ENCODE data around the gene GRIK3. TPM values are rescaled to one million over a fixed set of nuclear protein-coding genes. Genes with fewer than 3 reads are reported as not detected.

The GRIK3 gene
- total and polyA plus RNA-seq, 4 experiments from 2014 or later: not detected

- no peak overlapping the region for H3K27ac Mint-ChIP-seq
- H3K36me3 ChIP-seq (ENCODE audit: insufficient read depth, low read length): no peaks in the 10 kb centered on the region
- no peak overlapping the region for H3K4me3 Mint-ChIP-seq
- H3K4me1 ChIP-seq (ENCODE audit: insufficient read depth, low read length): no peaks in the 10 kb centered on the region
- no peak overlapping the region for H3K27ac ChIP-seq (ENCODE audit: low read depth, low read length)
- peaks cover 0 to 3% (median under 1%) of the 10 kb centered on the region in 8 donors for H3K9me3 Mint-ChIP-seq
- H3K4me1 Mint-ChIP-seq: no peaks in the 10 kb centered on the region
- no peaks in the 10 kb centered on the region for H3K9me3 ChIP-seq (ENCODE audit: control insufficient read depth in 1 of 2, low read length in 2 of 2)
- intact Hi-C loops (cut with micrococcal nuclease): no loop called here
- no peaks in the 10 kb centered on the region for H3K36me3 Mint-ChIP-seq
- H3K27me3 Mint-ChIP-seq: peaks cover 7 to 37% of the 10 kb centered on the region in 2 donors
- ChIA-PET POLR2A (ENCODE audit: partially characterized antibody) (no interaction called here), CTCF (ENCODE audit: partially characterized antibody) (no interaction called here)
- no peak overlapping the region for H3K4me3 ChIP-seq (ENCODE audit: low read length in 2 of 2)
- no peak for DNase-seq
- H3K27me3 ChIP-seq (ENCODE audit: insufficient read depth, low read length): no peaks in the 10 kb centered on the region
Observed at GRCh38 chr1:36981126-36981525, 53.2 kb downstream of the GRIK3 start.

DNA sequence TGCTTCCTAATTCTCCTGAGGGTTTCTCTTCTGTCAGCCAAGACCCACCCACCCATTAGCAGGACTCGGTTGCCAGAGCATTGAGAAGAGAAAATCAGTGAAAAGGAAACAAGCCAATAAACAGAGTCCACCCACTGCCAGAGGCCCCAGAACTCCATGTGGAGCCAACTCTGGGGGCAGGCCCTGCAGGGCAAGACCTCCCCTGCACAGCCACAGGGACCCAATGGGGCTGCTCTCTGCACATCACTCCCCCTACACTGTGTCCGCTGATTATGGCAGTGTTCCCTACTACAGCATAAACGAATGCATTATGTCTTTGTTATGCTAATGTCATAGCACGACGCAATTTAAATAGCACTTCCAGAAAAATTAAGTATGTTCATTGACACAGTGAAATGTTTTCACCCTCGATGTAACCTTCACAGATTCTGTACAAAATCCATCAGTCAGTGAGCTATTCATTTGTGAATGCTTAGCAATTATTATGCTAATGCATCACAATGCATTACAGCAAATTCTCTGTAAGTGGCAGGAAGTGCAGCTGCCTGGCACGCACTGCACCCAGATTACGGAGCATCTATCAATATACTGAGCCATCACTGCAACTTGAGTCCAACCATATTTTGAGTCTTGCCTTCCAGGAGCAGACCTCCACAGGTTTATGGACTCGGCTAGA, 56.4 kb downstream of the GRIK3 start:
- ChIA-PET POLR2A (ENCODE audit: partially characterized antibody) (no interaction called here), CTCF (ENCODE audit: partially characterized antibody) (no interaction called here)
- Histone ChIP-seq H3K27ac (ENCODE audit: low read depth, low read length) (no peak overlapping the region), H3K4me1 (ENCODE audit: insufficient read depth, low read length) (no peaks in the 10 kb centered on the region), H3K9me3 (ENCODE audit: control insufficient read depth in 1 of 2, low read length in 2 of 2) (no peaks in the 10 kb centered on the region), H3K4me3 (ENCODE audit: low read length in 2 of 2) (no peak overlapping the region), H3K36me3 (ENCODE audit: insufficient read depth, low read length) (no peaks in the 10 kb centered on the region), H3K27me3 (ENCODE audit: insufficient read depth, low read length) (no peaks in the 10 kb centered on the region)
- H3K4me3 Mint-ChIP-seq: no peak overlapping the region
- no peaks in the 10 kb centered on the region for H3K36me3 Mint-ChIP-seq
- H3K9me3 Mint-ChIP-seq: peaks cover 0 to 6% (median 2%) of the 10 kb centered on the region in 8 donors
- H3K27me3 Mint-ChIP-seq: peaks cover 10 to 29% of the 10 kb centered on the region in 2 donors
- DNase-seq: no peak
- H3K4me1 Mint-ChIP-seq: no peaks in the 10 kb centered on the region
- intact Hi-C loops (cut with micrococcal nuclease): no loop called here
- H3K27ac Mint-ChIP-seq: no peak overlapping the region

- H3K27ac Mint-ChIP-seq: peak overlapping the region in 1 of 7 donors; percentile 17
Observed at GRCh38 chr1:36975642-36976041, 58.7 kb downstream of the GRIK3 start.

GRCh38 chr1:36973056-36973455, 61.3 kb downstream of the GRIK3 start:
- CTCF ChIA-PET (ENCODE audit: partially characterized antibody): no interaction called here
- no peaks in the 10 kb centered on the region for H3K27me3 ChIP-seq (ENCODE audit: insufficient read depth, low read length)

More at GRCh38 chr1:36975642-36976041, 58.7 kb downstream of the GRIK3 start:
- Histone ChIP-seq H3K36me3 (ENCODE audit: insufficient read depth, low read length) (no peaks in the 10 kb centered on the region), H3K27me3 (ENCODE audit: insufficient read depth, low read length) (no peaks in the 10 kb centered on the region), H3K27ac (ENCODE audit: low read depth, low read length) (no peak overlapping the region), H3K4me3 (ENCODE audit: low read length in 2 of 2) (no peak overlapping the region), H3K4me1 (ENCODE audit: insufficient read depth, low read length) (no peaks in the 10 kb centered on the region), H3K9me3 (ENCODE audit: control insufficient read depth in 1 of 2, low read length in 2 of 2) (no peaks in the 10 kb centered on the region)
- CTCF ChIA-PET (ENCODE audit: partially characterized antibody): no interaction called here
- no peak for DNase-seq
- intact Hi-C loops (cut with micrococcal nuclease): no loop called here
- H3K27me3 Mint-ChIP-seq: peaks cover 9 to 23% of the 10 kb centered on the region in 2 donors
- no peaks in the 10 kb centered on the region for H3K4me1 Mint-ChIP-seq
- POLR2A ChIA-PET (ENCODE audit: partially characterized antibody): no interaction called here
- no peaks in the 10 kb centered on the region for H3K36me3 Mint-ChIP-seq
- no peak overlapping the region for H3K4me3 Mint-ChIP-seq
- peaks cover 0 to 6% (median 2%) of the 10 kb centered on the region in 8 donors for H3K9me3 Mint-ChIP-seq

GRCh38 chr1:36971852-36972618, 62.3 kb downstream of the GRIK3 start:
- no peak for DNase-seq
- Histone ChIP-seq H3K36me3 (ENCODE audit: insufficient read depth, low read length) (no peaks in the 10 kb centered on the region), H3K4me1 (ENCODE audit: insufficient read depth, low read length) (no peaks in the 10 kb centered on the region), H3K9me3 (ENCODE audit: control insufficient read depth in 1 of 2, low read length in 2 of 2) (no peaks in the 10 kb centered on the region), H3K27ac (ENCODE audit: low read depth, low read length) (no peak overlapping the region), H3K27me3 (ENCODE audit: insufficient read depth, low read length) (no peaks in the 10 kb centered on the region), H3K4me3 (ENCODE audit: low read length in 2 of 2) (no peak overlapping the region)
- H3K36me3 Mint-ChIP-seq: no peaks in the 10 kb centered on the region
- H3K4me1 Mint-ChIP-seq: no peaks in the 10 kb centered on the region
- H3K27ac Mint-ChIP-seq: no peak overlapping the region
- POLR2A ChIA-PET (ENCODE audit: partially characterized antibody): no interaction called here
- peaks cover 0 to 8% (median 2%) of the 10 kb centered on the region in 8 donors for H3K9me3 Mint-ChIP-seq
- intact Hi-C loops (cut with micrococcal nuclease): no loop called here
- CTCF ChIA-PET (ENCODE audit: partially characterized antibody): no interaction called here
- peaks cover 6% of the 10 kb centered on the region in 2 donors for H3K27me3 Mint-ChIP-seq
- H3K4me3 Mint-ChIP-seq: no peak overlapping the region

More at GRCh38 chr1:36973056-36973455, 61.3 kb downstream of the GRIK3 start:
- Histone ChIP-seq H3K4me3 (ENCODE audit: low read length in 2 of 2) (no peak overlapping the region), H3K9me3 (ENCODE audit: control insufficient read depth in 1 of 2, low read length in 2 of 2) (no peaks in the 10 kb centered on the region), H3K4me1 (ENCODE audit: insufficient read depth, low read length) (no peaks in the 10 kb centered on the region), H3K27ac (ENCODE audit: low read depth, low read length) (no peak overlapping the region), H3K36me3 (ENCODE audit: insufficient read depth, low read length) (no peaks in the 10 kb centered on the region)
- Mint-ChIP-seq H3K36me3 (no peaks in the 10 kb centered on the region), H3K27ac (no peak overlapping the region), H3K9me3 (peaks cover 0 to 6% (median 2%) of the 10 kb centered on the region in 8 donors), H3K4me3 (no peak overlapping the region), H3K4me1 (no peaks in the 10 kb centered on the region), H3K27me3 (peaks cover 6 to 9% of the 10 kb centered on the region in 2 donors)
- DNase-seq: no peak
- intact Hi-C loops (cut with micrococcal nuclease): no loop called here
- POLR2A ChIA-PET (ENCODE audit: partially characterized antibody): no interaction called here

- CTCF ChIA-PET (ENCODE audit: partially characterized antibody): no interaction called here
- no peak overlapping the region for H3K27ac ChIP-seq (ENCODE audit: low read depth, low read length)
- Mint-ChIP-seq H3K4me1 (no peaks in the 10 kb centered on the region), H3K4me3 (no peak overlapping the region), H3K9me3 (peaks cover 0 to 3% (median 1%) of the 10 kb centered on the region in 8 donors), H3K27ac (peak overlapping the region in 1 of 7 donors; percentile 19), H3K27me3 (peaks cover 1 to 2% of the 10 kb centered on the region in 2 donors), H3K36me3 (no peaks in the 10 kb centered on the region)
- H3K27me3 ChIP-seq (ENCODE audit: insufficient read depth, low read length): no peaks in the 10 kb centered on the region
- intact Hi-C loops (cut with micrococcal nuclease): no loop called here
- no peak overlapping the region for H3K4me3 ChIP-seq (ENCODE audit: low read length in 2 of 2)
- no peaks in the 10 kb centered on the region for H3K36me3 ChIP-seq (ENCODE audit: insufficient read depth, low read length)
- POLR2A ChIA-PET (ENCODE audit: partially characterized antibody): no interaction called here
- DNase-seq: no peak
- H3K9me3 ChIP-seq (ENCODE audit: control insufficient read depth in 1 of 2, low read length in 2 of 2): no peaks in the 10 kb centered on the region
- H3K4me1 ChIP-seq (ENCODE audit: insufficient read depth, low read length): no peaks in the 10 kb centered on the region
Observed at GRCh38 chr1:36968730-36969129, 65.6 kb downstream of the GRIK3 start.

DNA sequence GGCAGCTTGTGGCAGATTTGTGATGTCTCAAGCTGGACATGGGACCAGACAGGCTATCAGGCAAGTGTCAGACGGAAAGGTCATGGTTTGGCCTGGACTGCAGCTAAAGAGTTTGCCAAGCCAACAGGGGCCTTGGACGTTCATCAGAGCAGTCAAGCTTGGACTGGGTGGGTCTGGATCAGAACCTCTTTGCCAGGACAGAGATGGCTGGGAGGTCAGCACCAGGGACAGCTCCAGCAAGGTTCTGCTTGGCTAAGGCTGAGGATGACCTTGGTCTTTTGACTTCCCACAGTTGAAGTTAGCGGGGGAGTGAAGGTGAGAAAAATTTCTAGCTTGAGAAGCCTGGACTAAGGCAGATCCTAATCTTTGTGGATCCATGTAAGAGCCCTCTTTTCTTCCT, 68.1 kb downstream of the GRIK3 start:
- intact Hi-C loops (cut with micrococcal nuclease): no loop called here
- H3K9me3 ChIP-seq (ENCODE audit: control insufficient read depth in 1 of 2, low read length in 2 of 2): no peaks in the 10 kb centered on the region
- peaks cover 4 to 5% of the 10 kb centered on the region in 2 donors for H3K27me3 Mint-ChIP-seq
- POLR2A ChIA-PET (ENCODE audit: partially characterized antibody): no interaction called here
- no peak overlapping the region for H3K4me3 ChIP-seq (ENCODE audit: low read length in 2 of 2)
- no peak overlapping the region for H3K27ac ChIP-seq (ENCODE audit: low read depth, low read length)
- no peaks in the 10 kb centered on the region for H3K36me3 Mint-ChIP-seq
- H3K4me1 ChIP-seq (ENCODE audit: insufficient read depth, low read length): no peaks in the 10 kb centered on the region
- H3K4me3 Mint-ChIP-seq: no peak overlapping the region
- H3K4me1 Mint-ChIP-seq: no peaks in the 10 kb centered on the region
- no peak for DNase-seq
- peaks cover 0 to 3% (median 1%) of the 10 kb centered on the region in 8 donors for H3K9me3 Mint-ChIP-seq
- H3K27me3 ChIP-seq (ENCODE audit: insufficient read depth, low read length): no peaks in the 10 kb centered on the region
- no peak overlapping the region for H3K27ac Mint-ChIP-seq
- CTCF ChIA-PET (ENCODE audit: partially characterized antibody): no interaction called here
- H3K36me3 ChIP-seq (ENCODE audit: insufficient read depth, low read length): no peaks in the 10 kb centered on the region
